ENCODE results near the gene ASPG.

GRCh38 chr14:104107101-104107581 lies 21.6 kb downstream of the ASPG start:
- TF ChIP-seq CTCF (IDR thresholded peaks at IDR 0.05) = no peak
- no peak for TF ChIP-seq SIN3A (IDR thresholded peaks at IDR 0.05; ENCODE audit: borderline replicate concordance, insufficient read depth, low read depth, low read length)
- TF ChIP-seq POLR2AphosphoS5 (IDR thresholded peaks at IDR 0.05; ENCODE audit: low read depth, low read length) = no peak

All from Panc1 (cell line).